ENCODE results near the gene TSEN54.

Gene TSEN54

DNA sequence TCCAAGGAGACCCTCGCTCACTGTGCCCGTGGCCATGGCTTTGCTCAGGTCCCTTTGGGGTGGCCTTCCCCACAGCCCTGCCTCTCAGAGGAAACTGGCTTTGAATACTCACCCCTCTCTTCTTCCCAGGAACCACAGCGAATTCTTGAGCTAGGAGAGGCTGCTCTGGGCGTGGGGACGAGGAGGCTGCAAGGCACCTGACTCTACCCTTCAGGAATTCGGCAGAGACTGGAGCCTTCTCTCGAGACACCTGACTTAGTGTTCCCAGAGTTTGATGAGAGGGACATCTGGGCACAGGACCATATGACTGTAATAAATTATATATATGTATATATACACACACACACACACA lies 15.4 kb downstream of the TSEN54 start:
- H3K9me3 ChIP-seq (ENCODE audit: insufficient read depth, low read length), result no peaks in the 10 kb centered on the region
- H3K4me2 ChIP-seq (ENCODE audit: low read depth, low read length, poor library complexity, severe bottlenecking), result no peak overlapping the region
- H3K36me3 ChIP-seq (ENCODE audit: low read length), result no peaks in the 10 kb centered on the region
- H3K27me3 ChIP-seq (ENCODE audit: low read length), result no peaks in the 10 kb centered on the region
- H3K9ac ChIP-seq (ENCODE audit: low read length), result no peak overlapping the region
- no peaks in the 10 kb centered on the region for H4K20me1 ChIP-seq (ENCODE audit: low read depth, low read length)
- no peak for TF ChIP-seq EZH2phosphoT487 (conservative IDR thresholded peaks at IDR 0.05; ENCODE audit: low read length)
- TF ChIP-seq, protein P1, sequence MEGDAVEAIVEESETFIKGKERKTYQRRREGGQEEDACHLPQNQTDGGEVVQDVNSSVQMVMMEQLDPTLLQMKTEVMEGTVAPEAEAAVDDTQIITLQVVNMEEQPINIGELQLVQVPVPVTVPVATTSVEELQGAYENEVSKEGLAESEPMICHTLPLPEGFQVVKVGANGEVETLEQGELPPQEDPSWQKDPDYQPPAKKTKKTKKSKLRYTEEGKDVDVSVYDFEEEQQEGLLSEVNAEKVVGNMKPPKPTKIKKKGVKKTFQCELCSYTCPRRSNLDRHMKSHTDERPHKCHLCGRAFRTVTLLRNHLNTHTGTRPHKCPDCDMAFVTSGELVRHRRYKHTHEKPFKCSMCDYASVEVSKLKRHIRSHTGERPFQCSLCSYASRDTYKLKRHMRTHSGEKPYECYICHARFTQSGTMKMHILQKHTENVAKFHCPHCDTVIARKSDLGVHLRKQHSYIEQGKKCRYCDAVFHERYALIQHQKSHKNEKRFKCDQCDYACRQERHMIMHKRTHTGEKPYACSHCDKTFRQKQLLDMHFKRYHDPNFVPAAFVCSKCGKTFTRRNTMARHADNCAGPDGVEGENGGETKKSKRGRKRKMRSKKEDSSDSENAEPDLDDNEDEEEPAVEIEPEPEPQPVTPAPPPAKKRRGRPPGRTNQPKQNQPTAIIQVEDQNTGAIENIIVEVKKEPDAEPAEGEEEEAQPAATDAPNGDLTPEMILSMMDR (IDR thresholded peaks at IDR 0.05; ENCODE audit: insufficient read depth, low read length, poor library complexity, severe bottlenecking), result no peak
- H3F3A ChIP-seq (ENCODE audit: insufficient read depth), result no peaks in the 10 kb centered on the region
- no peak overlapping the region for H2AFZ ChIP-seq (ENCODE audit: low read depth, low read length, severe bottlenecking)
- no peaks in the 10 kb centered on the region for H3K79me2 ChIP-seq (ENCODE audit: insufficient read depth, low read length)
- no peaks in the 10 kb centered on the region for H3K9me2 ChIP-seq (replicated peaks; ENCODE audit: insufficient read depth, low read length)
- no peak overlapping the region for H3K27ac ChIP-seq (ENCODE audit: low read depth, low read length)
- H3K4me3 ChIP-seq (ENCODE audit: insufficient read depth, low read length, poor library complexity, severe bottlenecking), result no peak overlapping the region

DNA sequence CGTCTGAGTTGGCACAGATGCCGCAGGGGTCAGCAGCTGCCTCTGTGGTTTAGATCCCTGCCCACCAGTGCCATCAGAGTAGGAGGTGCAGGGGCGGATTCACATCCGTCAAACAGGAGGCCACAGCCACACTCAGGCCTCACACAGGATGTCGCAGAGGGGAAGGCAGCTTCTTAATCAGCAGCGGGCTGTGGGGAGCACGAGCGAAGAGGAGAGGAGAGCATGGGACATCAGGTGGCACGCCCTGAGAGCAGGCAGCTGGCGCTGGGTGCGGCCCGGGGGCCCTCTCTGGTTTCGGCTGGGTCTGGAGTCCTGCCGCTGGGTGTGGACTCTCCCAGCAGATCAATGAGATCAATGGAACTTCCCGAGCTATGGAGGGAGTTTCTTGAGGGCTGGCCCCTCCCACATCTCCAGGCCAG lies 18.8 kb downstream of the TSEN54 start:
- no peaks in the 10 kb centered on the region for H3K79me2 ChIP-seq (ENCODE audit: insufficient read depth, low read length)
- no peaks in the 10 kb centered on the region for H3K27me3 ChIP-seq (ENCODE audit: low read length)
- H3K4me3 ChIP-seq (ENCODE audit: insufficient read depth, low read length, poor library complexity, severe bottlenecking), result no peak overlapping the region
- H3K9me3 ChIP-seq (ENCODE audit: insufficient read depth, low read length), result no peaks in the 10 kb centered on the region
- no peak for TF ChIP-seq EZH2phosphoT487 (conservative IDR thresholded peaks at IDR 0.05; ENCODE audit: low read length)
- TF ChIP-seq, protein P1 (IDR thresholded peaks at IDR 0.05; ENCODE audit: insufficient read depth, low read length, poor library complexity, severe bottlenecking), result no peak
- H2AFZ ChIP-seq (ENCODE audit: low read depth, low read length, severe bottlenecking), result no peak overlapping the region
- no peaks in the 10 kb centered on the region for H4K20me1 ChIP-seq (ENCODE audit: low read depth, low read length)
- H3K36me3 ChIP-seq (ENCODE audit: low read length), result no peaks in the 10 kb centered on the region
- no peak overlapping the region for H3K27ac ChIP-seq (ENCODE audit: low read depth, low read length)
- no peaks in the 10 kb centered on the region for H3K9me2 ChIP-seq (replicated peaks; ENCODE audit: insufficient read depth, low read length)
- no peak overlapping the region for H3K9ac ChIP-seq (ENCODE audit: low read length)
- no peaks in the 10 kb centered on the region for H3F3A ChIP-seq (ENCODE audit: insufficient read depth)
- H3K4me2 ChIP-seq (ENCODE audit: low read depth, low read length, poor library complexity, severe bottlenecking), result no peak overlapping the region

DNA sequence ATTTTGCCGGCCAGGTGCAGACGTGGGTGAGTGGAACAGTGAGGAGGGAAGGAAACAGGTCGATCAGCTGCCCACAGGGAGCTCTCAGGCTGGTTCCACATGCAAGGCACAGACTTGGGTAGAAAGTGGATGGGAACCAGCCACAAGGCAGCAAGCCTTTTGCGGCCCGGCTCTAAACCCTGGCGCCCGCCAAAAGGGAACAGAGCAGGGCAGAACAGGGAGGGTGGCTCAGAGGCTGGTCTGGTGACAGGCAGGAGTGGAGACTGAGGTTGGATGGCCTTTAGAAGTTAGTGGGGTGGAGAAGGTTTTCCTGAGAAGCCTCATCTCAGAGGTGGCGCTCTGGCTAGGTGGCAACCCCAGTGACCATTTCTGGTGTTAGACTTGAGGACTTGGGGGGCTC lies 19.5 kb downstream of the TSEN54 start:
- no peaks in the 10 kb centered on the region for H3F3A ChIP-seq (ENCODE audit: insufficient read depth)
- no peaks in the 10 kb centered on the region for H3K27me3 ChIP-seq (ENCODE audit: low read length)
- H3K4me3 ChIP-seq (ENCODE audit: insufficient read depth, low read length, poor library complexity, severe bottlenecking), result no peak overlapping the region
- no peak overlapping the region for H3K4me2 ChIP-seq (ENCODE audit: low read depth, low read length, poor library complexity, severe bottlenecking)
- H4K20me1 ChIP-seq (ENCODE audit: low read depth, low read length), result no peaks in the 10 kb centered on the region
- no peaks in the 10 kb centered on the region for H3K9me2 ChIP-seq (replicated peaks; ENCODE audit: insufficient read depth, low read length)
- H3K27ac ChIP-seq (ENCODE audit: low read depth, low read length), result no peak overlapping the region
- no peak overlapping the region for H2AFZ ChIP-seq (ENCODE audit: low read depth, low read length, severe bottlenecking)
- no peaks in the 10 kb centered on the region for H3K9me3 ChIP-seq (ENCODE audit: insufficient read depth, low read length)
- TF ChIP-seq EZH2phosphoT487 (conservative IDR thresholded peaks at IDR 0.05; ENCODE audit: low read length), result no peak
- TF ChIP-seq, protein P1 (IDR thresholded peaks at IDR 0.05; ENCODE audit: insufficient read depth, low read length, poor library complexity, severe bottlenecking), result no peak
- H3K36me3 ChIP-seq (ENCODE audit: low read length), result no peaks in the 10 kb centered on the region
- H3K79me2 ChIP-seq (ENCODE audit: insufficient read depth, low read length), result no peaks in the 10 kb centered on the region
- no peak overlapping the region for H3K9ac ChIP-seq (ENCODE audit: low read length)

DNA sequence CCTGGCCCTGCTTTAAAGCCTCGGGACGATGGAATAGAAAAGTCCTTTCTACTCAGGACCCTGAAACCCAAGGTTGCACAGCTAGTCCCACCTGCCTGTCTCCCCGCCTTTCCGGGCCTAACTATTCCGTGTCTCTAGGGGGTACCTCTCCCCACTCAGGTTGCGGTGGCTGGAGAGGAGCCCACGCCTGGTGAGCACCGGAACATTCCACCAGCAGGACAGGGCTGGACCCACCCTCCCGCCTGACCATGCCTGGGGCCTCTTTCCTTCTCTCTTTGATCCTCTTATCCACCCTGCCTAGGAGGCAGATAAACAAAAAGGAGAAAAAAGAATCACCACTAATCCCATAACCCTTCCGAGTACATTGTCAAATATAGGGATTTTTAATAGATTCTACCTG lies 20.0 kb downstream of the TSEN54 start:
- no peaks in the 10 kb centered on the region for H4K20me1 ChIP-seq (ENCODE audit: low read depth, low read length)
- no peaks in the 10 kb centered on the region for H3K36me3 ChIP-seq (ENCODE audit: low read length)
- H3K9ac ChIP-seq (ENCODE audit: low read length), result no peak overlapping the region
- no peak overlapping the region for H2AFZ ChIP-seq (ENCODE audit: low read depth, low read length, severe bottlenecking)
- H3K4me2 ChIP-seq (ENCODE audit: low read depth, low read length, poor library complexity, severe bottlenecking), result no peak overlapping the region
- H3K27ac ChIP-seq (ENCODE audit: low read depth, low read length), result no peak overlapping the region
- no peaks in the 10 kb centered on the region for H3K9me2 ChIP-seq (replicated peaks; ENCODE audit: insufficient read depth, low read length)
- H3F3A ChIP-seq (ENCODE audit: insufficient read depth), result no peaks in the 10 kb centered on the region
- no peaks in the 10 kb centered on the region for H3K79me2 ChIP-seq (ENCODE audit: insufficient read depth, low read length)
- TF ChIP-seq, protein P1 (IDR thresholded peaks at IDR 0.05; ENCODE audit: insufficient read depth, low read length, poor library complexity, severe bottlenecking), result no peak
- TF ChIP-seq EZH2phosphoT487 (conservative IDR thresholded peaks at IDR 0.05; ENCODE audit: low read length), result no peak
- no peak overlapping the region for H3K4me3 ChIP-seq (ENCODE audit: insufficient read depth, low read length, poor library complexity, severe bottlenecking)
- H3K9me3 ChIP-seq (ENCODE audit: insufficient read depth, low read length), result no peaks in the 10 kb centered on the region
- no peaks in the 10 kb centered on the region for H3K27me3 ChIP-seq (ENCODE audit: low read length)
